ENCODE measurements around the gene COL5A1.

GRCh38 chr9:134830126-134830525 is 188.5 kb downstream of the COL5A1 start:
- TF ChIP-seq CTCF (IDR thresholded peaks at IDR 0.05; ENCODE audit: low read depth, low read length): no peak
- TF ChIP-seq EZH2phosphoT487 (IDR thresholded peaks at IDR 0.05; ENCODE audit: low read depth): no peak
